HepG2 (cell line): ENCODE data around the gene RPUSD2. TPM values are rescaled to one million over a fixed set of nuclear protein-coding genes. Genes with fewer than 3 reads are reported as not detected.
A peak's percentile ranks its signal among the peaks of the same experiment; 100 is the strongest.

ENCODE experiments used
- ARNT2 ChIP-seq: sonication (generic); formaldehyde crosslinking; IDR thresholded peaks from 2 replicates; pipeline ENCODE4 v1.8.0; 2022; ENCODE audit warnings: mild to moderate bottlenecking, low read depth, missing genetic modification reagents, moderate library complexity
- CERS6 ChIP-seq: sonication (generic); formaldehyde crosslinking; IDR thresholded peaks from 2 replicates; pipeline ENCODE4 v1.5.0; 2020; ENCODE audit warnings: missing genetic modification reagents
- CHD4 ChIP-seq: fragments of 200-600 bp; sonication (generic); IDR thresholded peaks from 2 replicates; pipeline ENCODE4 v1.7.0; 2017; ENCODE audit warnings: mild to moderate bottlenecking, low read length, borderline replicate concordance
- DNMT1 ChIP-seq: sonication (generic); formaldehyde crosslinking; IDR thresholded peaks from 2 replicates; pipeline ENCODE4 v1.5.1; 2020; ENCODE audit warnings: mild to moderate bottlenecking, missing genetic modification reagents
- FOXC1 ChIP-seq: sonication (generic); formaldehyde crosslinking; IDR thresholded peaks from 2 replicates; pipeline ENCODE4 v1.8.0; 2022; ENCODE audit warnings: mild to moderate bottlenecking, missing genetic modification reagents, borderline replicate concordance
- MZF1 ChIP-seq: sonication (generic); formaldehyde crosslinking; IDR thresholded peaks from 2 replicates; pipeline ENCODE4 v1.8.1; 2023; ENCODE audit warnings: mild to moderate bottlenecking, missing genetic modification reagents, borderline replicate concordance
- NFAT5 ChIP-seq: sonication (generic); formaldehyde crosslinking; IDR thresholded peaks from 2 replicates; pipeline ENCODE4 v1.4.0; 2020; ENCODE audit warnings: missing genetic modification reagents
- REST ChIP-seq, 2 experiments: IDR thresholded peaks; 2 replicates each; pipeline ENCODE4 v1.6.1; 2011 to 2012; ENCODE audit warnings: low read length in 2 of 2, borderline replicate concordance in 1 of 2, low read depth in 1 of 2, mild to moderate bottlenecking in 1 of 2, moderate library complexity in 1 of 2
- SOX13 ChIP-seq, 3 experiments: fragments of 450-650 bp in 1 of 3; sonication (generic) in 1 of 3; formaldehyde crosslinking in 1 of 3; IDR thresholded peaks in 2 of 3; conservative IDR thresholded peaks in 1 of 3; 2 replicates each; pipeline versions ENCODE4 v1.5.0 to v1.6.1; 2016 to 2020; ENCODE audit warnings: antibody characterized with exemption in 1 of 3, mild to moderate bottlenecking in 1 of 3, missing compliant biosample characterization in 1 of 3, missing genetic modification reagents in 1 of 3, moderate library complexity in 1 of 3
- SOX6 ChIP-seq, 2 experiments: fragments of 450-650 bp in 1 of 2; sonication (generic) in 1 of 2; formaldehyde crosslinking in 1 of 2; IDR thresholded peaks; 2 replicates each; pipeline versions ENCODE4 v1.4.0 to v1.6.1; 2017 to 2020; ENCODE audit warnings: antibody characterized with exemption in 1 of 2, mild to moderate bottlenecking in 1 of 2, missing genetic modification reagents in 1 of 2
- ZMAT3 ChIP-seq: sonication (generic); formaldehyde crosslinking; conservative IDR thresholded peaks from 2 replicates; pipeline ENCODE4 v1.7.0; 2021; ENCODE audit warnings: missing genetic modification reagents
- ZMYM4 ChIP-seq: sonication (generic); formaldehyde crosslinking; IDR thresholded peaks from 2 replicates; pipeline ENCODE4 v1.8.1; 2023; ENCODE audit warnings: mild to moderate bottlenecking, missing genetic modification reagents
- ZNF367 ChIP-seq: sonication (generic); formaldehyde crosslinking; IDR thresholded peaks from 2 replicates; pipeline ENCODE4 v1.4.0; 2020; ENCODE audit warnings: missing genetic modification reagents, borderline replicate concordance
- ZNF615 ChIP-seq: sonication (generic); formaldehyde crosslinking; IDR thresholded peaks from 2 replicates; pipeline ENCODE4 v1.5.0; 2020; ENCODE audit warnings: mild to moderate bottlenecking, missing genetic modification reagents, borderline replicate concordance
- ZNF710 ChIP-seq: sonication (generic); formaldehyde crosslinking; IDR thresholded peaks from 2 replicates; pipeline ENCODE4 v1.5.0; 2020; ENCODE audit warnings: mild to moderate bottlenecking, missing genetic modification reagents, borderline replicate concordance
- polyA plus RNA-seq, 8 experiments: library from polyadenylated mRNA; depleted of rRNA in 3 of 8; stranded (reverse) in 7 of 8; unstranded in 1 of 8; fragments of >200 nt; fragmentation: Illumina TruSeq in 4 of 8; extraction: Trizol in 4 of 8; gene quantifications; 2 replicates each; pipeline versions ENCODE4 v1.2.1 to v1.2.3, GENCODE V29; 2011 to 2016; ENCODE audit warnings: low read depth in 4 of 8, missing spikeins in 1 of 8, mixed read lengths in 1 of 8; ENCODE audit not compliant: insufficient read depth in 1 of 8
- total RNA-seq, 5 experiments: library from RNA; depleted of rRNA; stranded (reverse); fragments of >200 nt; fragmentation: Illumina TruSeq; extraction: Trizol; gene quantifications; 2 replicates each; pipeline ENCODE4 v1.2.3, GENCODE V29; 2016; ENCODE audit warnings: low read depth in 1 of 5

RPUSD2 gene
- total and polyA plus RNA-seq, 2 of the 13 experiments (the other 11 are each of a cell fraction or from before 2014, with no cell fraction given) = 8.6 to 14.5 TPM

GRCh38 chr15:40564591-40565332, 4.3 kb upstream of the RPUSD2 start, which contains the start of gene CCDC32 (continued):
- TF ChIP-seq ZNF615 (CRISPR knock-in tag) = no peak
- TF ChIP-seq ZMYM4 = peak; percentile 81
- no peak for TF ChIP-seq SOX13 (IDR thresholded peaks at IDR 0.05)
- peak in 1 of 2 experiments; percentile 17; a peak in 1 of 4 replicates for TF ChIP-seq SOX13 (CRISPR knock-in tag; conservative IDR thresholded peaks at IDR 0.05 in 1 of 2, IDR thresholded peaks at IDR 0.05 in 1 of 2)
- no peak for TF ChIP-seq ZMAT3
- TF ChIP-seq ZNF367 (CRISPR knock-in tag) = no peak
- TF ChIP-seq SOX6 (IDR thresholded peaks at IDR 0.05) = no peak
- TF ChIP-seq SOX6 (CRISPR knock-in tag; IDR thresholded peaks at IDR 0.05) = peak; percentile 45; the same call in 1 of the 2 replicates
- TF ChIP-seq MZF1 (CRISPR knock-in tag) = no peak
- no peak for TF ChIP-seq ZNF710 (CRISPR knock-in tag)
- no peak for TF ChIP-seq NFAT5 (CRISPR knock-in tag)
- TF ChIP-seq CHD4 = no peak
- TF ChIP-seq REST (IDR thresholded peaks at IDR 0.05; ENCODE audit: borderline replicate concordance in 1 of 2, low read depth in 1 of 2, low read length in 2 of 2) = no peak
- peak; percentile 60; the same call in 1 of the 2 replicates for TF ChIP-seq FOXC1 (CRISPR knock-in tag)
- no peak for TF ChIP-seq CERS6 (CRISPR knock-in tag)
- peak; percentile 17; the same call in 1 of the 2 replicates for TF ChIP-seq ARNT2 (CRISPR knock-in tag)
- no peak for TF ChIP-seq DNMT1
